Measurements from ENCODE around the gene CORO1C. TPM values are rescaled to one million over a fixed set of nuclear protein-coding genes. Genes with fewer than 3 reads are reported as not detected.

CORO1C gene
- polyA plus RNA-seq, 1 donor from 2014 or later: 123 TPM

DNA sequence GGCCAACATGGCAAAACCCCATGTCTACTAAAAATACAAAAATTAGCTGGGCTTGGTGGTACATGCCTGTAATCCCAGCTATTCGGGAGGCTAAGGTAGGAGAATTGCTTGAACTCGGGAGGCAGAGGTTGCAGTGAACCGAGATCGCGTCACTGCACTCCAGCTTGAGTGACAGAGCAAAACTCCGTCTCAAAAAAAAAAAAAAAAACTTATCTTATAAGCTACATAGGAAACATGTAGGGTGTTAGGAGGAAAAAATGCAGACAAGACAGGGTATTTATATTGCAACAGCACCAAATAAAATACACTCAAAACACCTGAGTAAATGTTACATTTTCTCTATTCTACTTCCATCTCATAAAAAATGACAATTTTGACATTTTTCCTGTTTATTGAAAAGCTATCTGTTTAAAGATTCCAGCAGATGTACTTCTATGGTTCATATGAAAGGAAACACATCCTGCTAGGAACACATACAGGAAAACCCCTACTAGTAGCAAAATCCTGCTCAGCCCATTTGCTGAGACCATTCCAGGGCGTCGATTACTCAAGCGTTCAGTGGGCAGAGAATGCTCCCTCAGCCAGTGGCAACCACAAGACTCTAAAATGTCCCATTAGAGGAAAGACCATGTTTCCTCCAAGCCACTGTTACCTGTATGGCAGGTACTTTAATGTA lies 19.7 kb downstream of the CORO1C start:
- H3K36me3 ChIP-seq (ENCODE audit: insufficient read depth, low read length): no peaks in the 10 kb centered on the region
- no peak overlapping the region for H3K27ac ChIP-seq (ENCODE audit: low read length)
- no peak overlapping the region for H3K4me2 ChIP-seq (ENCODE audit: low read length)
- peaks cover 72% of the 10 kb centered on the region for H3K79me2 ChIP-seq (replicated peaks; ENCODE audit: insufficient read depth, low read length)
- H3K9me3 ChIP-seq (ENCODE audit: low read length): no peaks in the 10 kb centered on the region
- no peaks in the 10 kb centered on the region for H3K27me3 ChIP-seq (ENCODE audit: insufficient read depth, low read depth, low read length)
- H4K20me1 ChIP-seq (ENCODE audit: insufficient read depth): no peaks in the 10 kb centered on the region
- TF ChIP-seq, protein P1, sequence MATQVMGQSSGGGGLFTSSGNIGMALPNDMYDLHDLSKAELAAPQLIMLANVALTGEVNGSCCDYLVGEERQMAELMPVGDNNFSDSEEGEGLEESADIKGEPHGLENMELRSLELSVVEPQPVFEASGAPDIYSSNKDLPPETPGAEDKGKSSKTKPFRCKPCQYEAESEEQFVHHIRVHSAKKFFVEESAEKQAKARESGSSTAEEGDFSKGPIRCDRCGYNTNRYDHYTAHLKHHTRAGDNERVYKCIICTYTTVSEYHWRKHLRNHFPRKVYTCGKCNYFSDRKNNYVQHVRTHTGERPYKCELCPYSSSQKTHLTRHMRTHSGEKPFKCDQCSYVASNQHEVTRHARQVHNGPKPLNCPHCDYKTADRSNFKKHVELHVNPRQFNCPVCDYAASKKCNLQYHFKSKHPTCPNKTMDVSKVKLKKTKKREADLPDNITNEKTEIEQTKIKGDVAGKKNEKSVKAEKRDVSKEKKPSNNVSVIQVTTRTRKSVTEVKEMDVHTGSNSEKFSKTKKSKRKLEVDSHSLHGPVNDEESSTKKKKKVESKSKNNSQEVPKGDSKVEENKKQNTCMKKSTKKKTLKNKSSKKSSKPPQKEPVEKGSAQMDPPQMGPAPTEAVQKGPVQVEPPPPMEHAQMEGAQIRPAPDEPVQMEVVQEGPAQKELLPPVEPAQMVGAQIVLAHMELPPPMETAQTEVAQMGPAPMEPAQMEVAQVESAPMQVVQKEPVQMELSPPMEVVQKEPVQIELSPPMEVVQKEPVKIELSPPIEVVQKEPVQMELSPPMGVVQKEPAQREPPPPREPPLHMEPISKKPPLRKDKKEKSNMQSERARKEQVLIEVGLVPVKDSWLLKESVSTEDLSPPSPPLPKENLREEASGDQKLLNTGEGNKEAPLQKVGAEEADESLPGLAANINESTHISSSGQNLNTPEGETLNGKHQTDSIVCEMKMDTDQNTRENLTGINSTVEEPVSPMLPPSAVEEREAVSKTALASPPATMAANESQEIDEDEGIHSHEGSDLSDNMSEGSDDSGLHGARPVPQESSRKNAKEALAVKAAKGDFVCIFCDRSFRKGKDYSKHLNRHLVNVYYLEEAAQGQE (IDR thresholded peaks at IDR 0.05; ENCODE audit: borderline replicate concordance): no peak
- TF ChIP-seq SMC3 (conservative IDR thresholded peaks at IDR 0.05; ENCODE audit: poor library complexity) (no peak), MXI1 (conservative IDR thresholded peaks at IDR 0.05; ENCODE audit: poor library complexity, severe bottlenecking) (no peak), EP300 (conservative IDR thresholded peaks at IDR 0.05; ENCODE audit: poor library complexity, severe bottlenecking) (no peak), POLR2AphosphoS5 (IDR thresholded peaks at IDR 0.05) (no peak), TAF1 (IDR thresholded peaks at IDR 0.05; ENCODE audit: low read depth) (no peak), RAD21 (conservative IDR thresholded peaks at IDR 0.05) (no peak), EZH2 (IDR thresholded peaks at IDR 0.05; ENCODE audit: borderline replicate concordance, insufficient read depth, low read length, poor library complexity, severe bottlenecking) (no peak)
- TF ChIP-seq, protein P2, sequence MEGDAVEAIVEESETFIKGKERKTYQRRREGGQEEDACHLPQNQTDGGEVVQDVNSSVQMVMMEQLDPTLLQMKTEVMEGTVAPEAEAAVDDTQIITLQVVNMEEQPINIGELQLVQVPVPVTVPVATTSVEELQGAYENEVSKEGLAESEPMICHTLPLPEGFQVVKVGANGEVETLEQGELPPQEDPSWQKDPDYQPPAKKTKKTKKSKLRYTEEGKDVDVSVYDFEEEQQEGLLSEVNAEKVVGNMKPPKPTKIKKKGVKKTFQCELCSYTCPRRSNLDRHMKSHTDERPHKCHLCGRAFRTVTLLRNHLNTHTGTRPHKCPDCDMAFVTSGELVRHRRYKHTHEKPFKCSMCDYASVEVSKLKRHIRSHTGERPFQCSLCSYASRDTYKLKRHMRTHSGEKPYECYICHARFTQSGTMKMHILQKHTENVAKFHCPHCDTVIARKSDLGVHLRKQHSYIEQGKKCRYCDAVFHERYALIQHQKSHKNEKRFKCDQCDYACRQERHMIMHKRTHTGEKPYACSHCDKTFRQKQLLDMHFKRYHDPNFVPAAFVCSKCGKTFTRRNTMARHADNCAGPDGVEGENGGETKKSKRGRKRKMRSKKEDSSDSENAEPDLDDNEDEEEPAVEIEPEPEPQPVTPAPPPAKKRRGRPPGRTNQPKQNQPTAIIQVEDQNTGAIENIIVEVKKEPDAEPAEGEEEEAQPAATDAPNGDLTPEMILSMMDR (IDR thresholded peaks at IDR 0.05; ENCODE audit: poor library complexity, severe bottlenecking): no peak
- H2AFZ ChIP-seq (ENCODE audit: low read depth, low read length): no peak overlapping the region
- H3K9ac ChIP-seq (ENCODE audit: low read length): no peak overlapping the region
- H3F3A ChIP-seq (ENCODE audit: insufficient read depth, low read length, poor library complexity, severe bottlenecking): no peaks in the 10 kb centered on the region
- H3K9me2 ChIP-seq (ENCODE audit: insufficient read depth, low read length): no peaks in the 10 kb centered on the region
- H3K4me3 ChIP-seq (ENCODE audit: low read length): no peak overlapping the region

DNA sequence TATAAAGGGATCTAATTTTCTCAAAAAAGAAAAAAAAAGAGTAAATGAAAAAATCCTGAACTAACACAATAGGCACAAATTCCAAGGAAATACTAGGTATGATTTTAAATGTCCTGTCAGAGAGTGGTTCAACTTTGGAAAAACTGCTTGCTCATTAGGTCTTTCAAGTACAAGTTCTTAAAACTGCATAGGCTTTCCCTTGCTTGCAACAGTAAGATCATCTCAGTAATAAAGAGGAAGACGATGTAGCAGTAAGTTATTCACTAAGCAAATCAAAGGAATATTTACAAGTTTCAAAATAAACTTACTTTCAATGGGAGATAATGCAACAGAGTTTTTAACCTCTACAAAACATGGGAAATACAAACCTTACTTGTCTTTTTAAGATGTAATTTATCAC lies 21.6 kb downstream of the CORO1C start:
- Histone ChIP-seq H2AFZ (ENCODE audit: low read depth, low read length) (no peak overlapping the region), H3K27me3 (ENCODE audit: insufficient read depth, low read depth, low read length) (no peaks in the 10 kb centered on the region), H3F3A (ENCODE audit: insufficient read depth, low read length, poor library complexity, severe bottlenecking) (no peaks in the 10 kb centered on the region), H3K9me2 (ENCODE audit: insufficient read depth, low read length) (no peaks in the 10 kb centered on the region), H3K9ac (ENCODE audit: low read length) (no peak overlapping the region), H3K9me3 (ENCODE audit: low read length) (no peaks in the 10 kb centered on the region), H3K4me3 (ENCODE audit: low read length) (no peak overlapping the region), H3K27ac (ENCODE audit: low read length) (no peak overlapping the region), H3K36me3 (ENCODE audit: insufficient read depth, low read length) (no peaks in the 10 kb centered on the region), H4K20me1 (ENCODE audit: insufficient read depth) (no peaks in the 10 kb centered on the region), H3K79me2 (replicated peaks; ENCODE audit: insufficient read depth, low read length) (peaks cover 75% of the 10 kb centered on the region), H3K4me2 (ENCODE audit: low read length) (no peak overlapping the region)
- TF ChIP-seq MXI1 (conservative IDR thresholded peaks at IDR 0.05; ENCODE audit: poor library complexity, severe bottlenecking): no peak
- TF ChIP-seq EP300 (conservative IDR thresholded peaks at IDR 0.05; ENCODE audit: poor library complexity, severe bottlenecking): no peak
- no peak for TF ChIP-seq SMC3 (conservative IDR thresholded peaks at IDR 0.05; ENCODE audit: poor library complexity)
- TF ChIP-seq EZH2 (IDR thresholded peaks at IDR 0.05; ENCODE audit: borderline replicate concordance, insufficient read depth, low read length, poor library complexity, severe bottlenecking): no peak
- TF ChIP-seq, protein P2 (IDR thresholded peaks at IDR 0.05; ENCODE audit: poor library complexity, severe bottlenecking): no peak
- TF ChIP-seq POLR2AphosphoS5 (IDR thresholded peaks at IDR 0.05): no peak
- no peak for TF ChIP-seq TAF1 (IDR thresholded peaks at IDR 0.05; ENCODE audit: low read depth)
- no peak for TF ChIP-seq RAD21 (conservative IDR thresholded peaks at IDR 0.05)
